Spinal cord (tissue), 10 donors: ENCODE measurements around the gene PDCD11. TPM values are rescaled to one million over a fixed set of nuclear protein-coding genes. Genes with fewer than 3 reads are reported as not detected.

Experiments
- DNase-seq, 6 donors: peaks; one replicate each; pipeline versions ENCODE4 v3.0.0 to v3.0.0-alpha.2; 2013 to 2015; ENCODE audit warnings: low spot score in 6 of 6, low read depth in 4 of 6
- H3K27ac ChIP-seq: one replicate; pipeline ENCODE4 v1.5.1; 2013; ENCODE audit warnings: low read depth, low read length, control low read depth
- H3K27me3 ChIP-seq: one replicate; pipeline ENCODE4 v1.6.1; 2013; ENCODE audit warnings: low read length; ENCODE audit not compliant: control insufficient read depth, insufficient read depth
- H3K36me3 ChIP-seq: one replicate; pipeline ENCODE4 v1.6.1; 2013; ENCODE audit warnings: low read length; ENCODE audit not compliant: control insufficient read depth, insufficient read depth
- H3K4me1 ChIP-seq: one replicate; pipeline ENCODE4 v1.6.1; 2013; ENCODE audit warnings: low read length; ENCODE audit not compliant: control insufficient read depth, insufficient read depth
- H3K4me3 ChIP-seq: one replicate; pipeline ENCODE4 v1.5.1; 2013; ENCODE audit warnings: low read depth, low read length, control low read depth
- H3K9me3 ChIP-seq: one replicate; pipeline ENCODE4 v1.6.1; 2013; ENCODE audit warnings: low read length; ENCODE audit not compliant: control insufficient read depth, insufficient read depth
- WGBS: methylation state at CpG from one replicate; pipeline ENCODE4 v1.1.5; 2013; ENCODE audit warnings: missing lambda C conversion rate; ENCODE audit not compliant: insufficient coverage; 5-methylcytosine and 5-hydroxymethylcytosine counted together
- polyA plus RNA-seq, 2 donors: library from polyadenylated mRNA; unstranded; fragments of 120-200 nt; gene quantifications; one replicate each; pipeline ENCODE4 v1.2.1, GENCODE V29; 2013; ENCODE audit not compliant: insufficient read length in 2 of 2
- total RNA-seq, 2 donors: library from RNA; depleted of rRNA in 1 of 2; stranded (reverse); fragments of 120-200 nt in 1 of 2; fragments of >200 nt in 1 of 2; gene quantifications; one replicate each; pipeline versions ENCODE4 v1.2.3 to v1.2.4, GENCODE V29; 2013 to 2014
- donor health status: healthy.

PDCD11 gene
- total and polyA plus RNA-seq, 4 donors = 20.3 to 27.3 (median 24.1) TPM

DNA sequence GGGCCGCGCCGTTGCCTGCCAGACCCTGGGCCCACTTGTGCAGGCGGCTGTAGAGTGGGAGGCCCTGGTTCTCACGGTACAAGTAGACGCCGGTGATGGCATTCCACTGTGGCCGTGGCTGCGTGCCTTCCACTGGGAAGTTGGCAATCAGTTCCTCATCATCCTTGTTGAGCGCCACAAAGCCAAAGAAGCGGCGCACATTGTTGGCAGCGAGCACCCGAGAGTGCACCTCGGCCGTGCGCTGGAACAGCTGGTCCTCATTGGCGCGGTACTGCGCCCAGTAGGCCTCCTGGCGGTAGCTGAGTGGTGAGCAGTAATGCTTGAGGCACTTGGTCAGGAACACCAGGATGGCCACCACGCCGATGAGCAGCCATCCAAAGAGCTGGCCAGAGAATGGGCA lies 50.8 kb downstream of the PDCD11 start:
- Histone ChIP-seq H3K4me3 (no peak overlapping the region), H3K27ac (no peak overlapping the region), H3K36me3 (peaks cover 75% of the 10 kb centered on the region), H3K27me3 (peaks cover 2% of the 10 kb centered on the region), H3K9me3 (no peaks in the 10 kb centered on the region), H3K4me1 (peaks cover 21% of the 10 kb centered on the region)
- WGBS = 94% methylated on average over 23 of the region's 23 CpGs
- no peak for DNase-seq

DNA sequence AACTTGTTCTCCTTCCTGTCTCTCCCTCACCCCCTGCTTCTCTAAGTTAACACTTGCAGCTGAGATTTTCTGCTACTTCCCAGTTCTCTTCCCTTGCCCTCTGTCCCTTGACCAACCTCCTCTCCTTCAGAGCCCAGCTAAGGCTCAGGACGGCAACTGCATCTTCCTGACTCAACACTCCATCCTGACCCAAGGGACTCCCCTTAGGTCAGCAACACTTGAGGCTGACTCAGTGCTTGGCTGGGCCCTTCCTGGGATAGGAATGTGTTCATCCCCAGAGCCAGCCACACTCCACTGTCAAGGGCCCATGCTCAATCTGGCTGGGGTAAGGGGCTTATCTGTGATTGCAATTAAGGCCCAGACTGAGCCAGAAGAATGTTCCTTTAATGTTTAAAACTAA lies 52.3 kb downstream of the PDCD11 start:
- H3K36me3 ChIP-seq = peaks cover 59% of the 10 kb centered on the region
- H3K4me1 ChIP-seq = peaks cover 27% of the 10 kb centered on the region

DNA sequence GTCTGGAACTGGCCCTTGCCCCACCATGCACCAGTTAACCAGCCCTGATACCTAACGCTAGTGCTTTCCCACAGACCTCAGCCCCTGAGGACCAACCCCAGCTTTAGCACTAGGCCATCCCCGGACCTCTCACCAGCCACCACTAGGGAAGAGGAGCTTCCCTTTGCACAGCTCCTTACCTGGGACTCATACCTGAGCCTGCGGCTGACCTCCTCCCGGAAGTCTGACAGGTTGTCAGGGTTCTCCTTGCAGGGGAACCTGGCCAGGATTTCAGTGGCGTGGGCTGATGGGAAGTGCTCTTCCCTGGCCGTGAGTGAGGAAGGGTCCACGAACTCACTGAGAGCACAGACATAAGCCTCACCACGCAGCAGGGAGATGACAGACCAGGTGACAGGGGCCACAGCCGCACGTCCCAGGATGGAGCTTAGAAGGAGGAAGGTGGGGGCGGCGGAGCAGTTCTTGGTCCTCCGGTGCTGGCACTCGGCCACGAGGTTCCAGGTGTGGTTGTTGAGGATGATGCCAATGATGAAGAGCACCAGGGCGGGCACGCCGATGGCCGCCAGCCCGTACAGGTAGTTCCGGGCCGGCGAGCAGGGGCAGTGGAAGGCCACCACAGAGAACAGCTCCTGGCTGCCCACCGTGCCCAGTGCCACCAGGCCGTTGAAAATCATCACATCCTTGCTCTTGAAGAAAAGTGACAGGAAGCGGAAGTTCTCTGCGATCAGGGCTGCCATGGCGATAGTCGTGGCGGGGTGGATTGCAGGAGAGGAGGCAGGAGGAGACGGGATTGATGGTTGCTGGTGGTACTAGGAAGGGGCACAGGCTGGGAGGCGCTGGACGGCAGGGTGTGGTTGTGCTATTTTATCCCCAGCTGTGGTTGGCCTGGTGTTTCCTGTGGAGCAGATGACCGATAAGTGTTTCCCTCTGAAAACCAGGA lies 53.0 kb downstream of the PDCD11 start:
- peaks cover 52% of the 10 kb centered on the region for H3K36me3 ChIP-seq
- H3K27ac ChIP-seq = no peak overlapping the region

More for the DNA sequence above, 52.3 kb downstream of the PDCD11 start:
- Histone ChIP-seq H3K4me3 (no peak overlapping the region), H3K27me3 (peaks cover 2% of the 10 kb centered on the region), H3K9me3 (no peaks in the 10 kb centered on the region), H3K27ac (no peak overlapping the region)
- no peak for DNase-seq
- WGBS = 67% methylated on average over 1 of the region's 1 CpG

DNA sequence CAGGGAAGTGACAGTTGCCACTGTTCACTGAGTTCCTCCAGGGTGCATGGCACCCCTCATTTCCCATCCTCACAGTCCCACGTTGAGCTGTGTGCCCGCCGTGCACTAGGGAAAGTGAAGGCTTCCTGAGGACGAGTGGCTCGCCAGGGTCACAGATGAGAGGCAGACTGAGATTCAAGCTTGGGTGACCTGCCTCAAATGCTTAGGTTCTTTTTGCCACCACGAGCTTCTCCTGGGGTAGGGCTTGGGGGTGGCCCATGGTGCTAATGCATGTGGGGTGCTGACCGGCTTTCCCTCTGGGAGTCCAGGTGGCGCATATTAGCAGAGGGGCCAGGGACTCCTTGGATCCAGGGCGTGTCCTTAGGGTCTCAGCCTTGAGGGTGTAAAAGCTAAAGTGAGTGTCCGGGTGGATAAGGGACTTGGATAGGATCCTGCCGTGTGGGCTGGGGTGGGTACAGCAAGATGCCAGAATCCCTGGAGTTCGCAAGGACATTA lies 53.8 kb downstream of the PDCD11 start:
- Histone ChIP-seq H3K36me3 (peaks cover 46% of the 10 kb centered on the region), H3K9me3 (no peaks in the 10 kb centered on the region), H3K27ac (no peak overlapping the region), H3K4me3 (no peak overlapping the region), H3K4me1 (peaks cover 27% of the 10 kb centered on the region), H3K27me3 (peaks cover 2% of the 10 kb centered on the region)
- 84% methylated on average over 11 of the region's 12 CpGs for WGBS
- no peak for DNase-seq

More for the DNA sequence above, 53.0 kb downstream of the PDCD11 start:
- H3K4me3 ChIP-seq = no peak overlapping the region
- DNase-seq = no peak
- H3K27me3 ChIP-seq = peaks cover 2% of the 10 kb centered on the region
- no peaks in the 10 kb centered on the region for H3K9me3 ChIP-seq
- 88% methylated on average over 34 of the region's 34 CpGs for WGBS
- H3K4me1 ChIP-seq = peaks cover 27% of the 10 kb centered on the region

DNA sequence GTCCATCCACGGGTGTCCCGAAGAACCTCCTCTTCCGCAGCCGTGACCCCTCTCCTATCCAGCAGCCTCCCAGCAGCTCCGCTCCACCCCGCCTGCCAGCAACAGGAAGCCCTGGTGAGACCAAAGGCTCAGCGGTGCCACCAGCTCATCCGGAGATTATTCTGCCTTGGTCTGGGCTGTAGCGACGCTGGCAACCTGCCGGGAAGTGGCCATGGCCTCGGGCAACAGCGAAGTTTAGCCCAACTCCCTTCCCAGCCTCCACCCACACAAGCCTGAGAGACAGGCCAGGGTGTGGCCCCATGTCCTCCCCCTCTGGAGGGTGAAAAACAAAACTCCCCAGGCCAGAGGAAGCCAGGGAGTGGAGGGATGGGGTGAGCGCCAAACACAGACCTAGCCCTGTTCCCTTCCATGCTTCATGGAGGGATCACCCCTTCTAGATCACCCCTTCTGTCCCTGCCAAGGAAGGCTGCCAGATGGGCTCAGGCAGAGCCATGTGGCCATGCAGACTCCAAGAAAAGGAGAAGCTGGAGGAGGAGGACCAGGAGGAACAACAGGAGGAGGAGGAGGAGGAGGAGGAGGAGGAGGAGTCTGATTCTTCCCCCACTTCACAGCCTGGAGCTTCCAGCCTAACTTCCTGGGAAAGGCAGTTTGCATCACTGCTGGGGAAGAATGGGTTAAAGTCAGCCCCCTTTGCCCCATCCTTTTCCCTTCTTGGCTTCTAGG lies 54.8 kb downstream of the PDCD11 start:
- Histone ChIP-seq H3K9me3 (no peaks in the 10 kb centered on the region), H3K27ac (peak overlapping the region; percentile 80), H3K27me3 (peaks cover 2% of the 10 kb centered on the region), H3K4me3 (peak overlapping the region; percentile 71), H3K4me1 (peaks cover 27% of the 10 kb centered on the region), H3K36me3 (peaks cover 36% of the 10 kb centered on the region)
- peak in 1 of 6 donors; percentile 41 for DNase-seq
- 42% methylated on average over 11 of the region's 14 CpGs for WGBS

DNA sequence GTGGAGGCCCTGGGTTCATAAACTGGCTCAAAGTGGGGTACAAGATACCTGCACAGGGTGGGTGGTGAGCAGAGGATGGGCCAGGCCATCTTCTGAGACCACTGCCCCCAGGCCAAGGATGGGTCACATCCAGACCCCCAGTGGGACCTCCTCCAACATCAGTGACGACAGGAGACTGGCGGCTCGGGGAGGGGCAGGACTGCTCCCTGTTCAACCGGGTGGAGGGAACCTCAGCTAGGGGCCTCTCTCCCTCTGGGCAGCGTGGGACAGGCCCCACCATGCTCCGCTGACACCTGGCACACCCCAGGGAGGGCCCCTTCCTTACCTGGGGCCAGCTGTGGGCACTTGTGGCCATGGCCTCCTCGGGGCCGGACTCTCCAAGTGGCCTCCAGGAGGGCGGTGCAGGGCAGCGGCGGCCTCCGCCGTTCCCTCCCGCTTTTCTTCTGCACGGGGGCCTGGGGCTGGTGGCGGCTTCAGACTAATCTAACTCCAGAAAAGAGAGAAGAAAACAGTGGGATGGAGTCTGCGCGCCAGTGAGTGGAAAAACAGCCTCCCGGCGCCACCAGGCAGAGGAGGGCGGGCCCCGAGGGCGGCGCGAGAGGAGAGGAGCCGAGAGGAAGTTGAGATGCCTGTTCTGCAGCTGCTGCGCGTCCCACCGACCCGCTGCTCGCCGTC lies 55.5 kb downstream of the PDCD11 start, which contains the start of gene CALHM2:
Gene CALHM2 (minus strand): TSS at position 540 of the 675 bp plus-strand sequence. CDS start 2,429 bp downstream, outside the sequence.
- 3% methylated on average over 28 of the region's 32 CpGs for WGBS
- H3K27me3 ChIP-seq = peaks cover 2% of the 10 kb centered on the region
- H3K9me3 ChIP-seq = no peaks in the 10 kb centered on the region
- H3K27ac ChIP-seq = peak within 1 kb of the TSS; percentile 80
- peaks cover 29% of the 10 kb centered on the region for H3K36me3 ChIP-seq
- H3K4me3 ChIP-seq = peak within 1 kb of the TSS; percentile 71
- peak in 5 of 6 donors; percentile 7 to 73 (median 13) for DNase-seq
- peaks cover 27% of the 10 kb centered on the region for H3K4me1 ChIP-seq

DNA sequence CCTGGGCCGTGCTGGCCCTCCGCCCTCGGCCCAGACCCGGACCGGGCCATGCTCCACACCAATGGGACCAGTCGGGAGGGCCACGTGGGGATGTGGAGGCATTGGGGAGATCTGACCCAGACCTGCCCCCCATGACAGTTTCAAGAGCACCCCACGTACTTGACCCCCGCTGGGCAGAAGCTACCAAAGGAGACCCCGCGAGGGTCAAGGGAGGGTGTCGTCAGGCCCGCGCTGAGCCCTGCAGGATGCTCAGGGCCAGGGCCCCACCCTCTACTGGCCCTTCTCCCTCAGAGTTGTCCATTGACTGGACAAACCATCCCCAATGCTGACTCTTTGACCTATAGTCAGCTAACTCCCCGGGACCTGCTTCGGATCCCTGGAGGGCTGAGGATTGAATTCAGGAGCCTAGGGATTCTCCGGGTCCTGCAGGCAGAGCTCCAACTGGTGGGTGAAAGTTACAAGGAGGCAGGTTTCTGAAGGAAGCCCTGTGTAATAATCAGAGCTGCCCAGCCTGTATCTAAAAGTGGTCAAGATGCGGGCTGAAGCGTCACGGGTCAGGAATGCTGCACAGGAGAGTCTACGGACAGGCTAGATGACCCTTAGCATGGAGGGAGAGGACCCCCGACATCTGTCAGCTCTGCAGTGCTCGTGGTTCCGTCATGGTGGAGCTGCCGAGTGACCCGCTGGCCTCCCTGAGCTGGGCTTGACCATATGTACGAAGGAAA lies 56.2 kb downstream of the PDCD11 start:
- H3K4me3 ChIP-seq = peak overlapping the region; percentile 71
- no peaks in the 10 kb centered on the region for H3K9me3 ChIP-seq
- H3K4me1 ChIP-seq = peaks cover 27% of the 10 kb centered on the region
- peak overlapping the region; percentile 80 for H3K27ac ChIP-seq
- WGBS = 28% methylated on average over 24 of the region's 27 CpGs
- H3K27me3 ChIP-seq = peaks cover 2% of the 10 kb centered on the region
- DNase-seq = no peak
- peaks cover 22% of the 10 kb centered on the region for H3K36me3 ChIP-seq

DNA sequence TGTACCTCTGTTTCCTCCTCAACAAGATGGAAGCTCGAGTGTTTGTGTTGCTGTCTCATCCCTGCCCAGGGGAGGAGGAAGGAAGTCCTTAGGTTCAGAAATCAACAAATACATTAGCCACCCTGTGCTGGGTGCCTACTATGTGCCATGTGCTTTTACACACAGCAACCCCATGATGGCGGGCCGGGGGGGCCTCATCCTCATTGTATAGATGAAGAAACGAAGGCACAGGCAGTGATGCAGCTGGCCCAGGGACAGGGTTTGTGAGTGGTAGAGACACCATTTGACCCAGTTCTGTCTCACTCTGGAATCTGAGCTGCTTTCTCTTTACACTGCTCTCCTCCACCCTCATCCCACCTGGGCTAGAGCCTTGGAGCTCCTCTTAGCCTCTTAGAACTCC lies 57.6 kb downstream of the PDCD11 start:
- H3K27ac ChIP-seq = no peak overlapping the region
- H3K27me3 ChIP-seq = peaks cover 2% of the 10 kb centered on the region
- peaks cover 18% of the 10 kb centered on the region for H3K36me3 ChIP-seq
- WGBS = 80% methylated on average over 1 of the region's 4 CpGs
- no peak overlapping the region for H3K4me3 ChIP-seq
- H3K9me3 ChIP-seq = no peaks in the 10 kb centered on the region
- DNase-seq = no peak
- peaks cover 27% of the 10 kb centered on the region for H3K4me1 ChIP-seq
